ENCODE results near the gene RCVRN.

RCVRN gene

DNA sequence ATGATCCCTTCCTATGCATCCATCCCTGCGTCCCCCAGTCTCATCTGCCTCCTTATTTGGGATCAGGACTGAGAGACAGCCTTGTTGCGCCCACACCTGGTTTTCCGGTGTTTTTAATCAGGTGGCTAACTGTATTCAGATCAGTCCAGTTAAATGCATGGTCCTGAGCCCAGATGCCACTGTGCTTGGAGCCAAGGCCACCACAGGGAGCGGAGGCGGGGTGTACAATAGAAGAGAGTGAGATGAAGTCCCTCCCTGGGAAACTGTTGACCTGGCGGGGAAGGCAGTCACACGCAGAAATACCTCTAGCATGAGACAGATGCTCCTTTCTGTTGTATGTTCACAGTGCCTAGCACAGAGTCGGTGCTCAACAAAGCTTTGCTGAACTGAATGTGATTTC, 6.3 kb downstream of the RCVRN start:
- no peak for DNase-seq (ENCODE audit: low spot score)
- FAIRE-seq: no peak

DNA sequence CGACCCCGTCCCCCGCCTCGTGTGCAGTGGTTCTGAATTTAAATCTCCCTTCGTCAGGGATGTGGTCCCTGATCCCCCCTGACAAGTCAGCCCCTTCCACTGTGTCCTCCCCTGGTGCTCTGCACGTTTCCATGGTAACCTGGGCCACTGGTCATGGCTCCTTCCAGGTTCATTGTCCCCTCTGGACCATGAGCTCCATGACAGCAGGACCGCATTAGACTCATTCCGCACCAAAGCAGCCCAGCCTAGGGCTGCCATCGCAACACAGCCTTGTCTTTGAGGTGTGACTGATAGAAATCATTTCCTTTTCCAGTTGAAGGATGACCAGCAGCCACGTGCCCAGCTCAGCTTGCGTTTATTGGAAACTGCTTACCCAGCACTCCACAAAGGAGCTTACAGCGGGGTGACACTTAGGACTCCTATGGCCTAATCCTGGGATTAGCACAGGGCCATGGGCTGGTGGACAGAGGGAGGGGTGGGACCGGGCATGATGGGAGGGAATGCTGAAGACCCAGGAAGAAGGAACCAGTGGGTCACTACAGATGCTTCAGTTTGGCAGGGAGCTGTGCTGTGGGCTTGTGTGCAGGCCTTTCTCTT, 7.6 kb downstream of the RCVRN start:
- DNase-seq (ENCODE audit: low spot score): no peak
- FAIRE-seq: no peak

- FAIRE-seq (no peak), DNase-seq (ENCODE audit: low spot score) (no peak)
Observed at GRCh38 chr17:9895923-9896322, 9.1 kb downstream of the RCVRN start.

DNA sequence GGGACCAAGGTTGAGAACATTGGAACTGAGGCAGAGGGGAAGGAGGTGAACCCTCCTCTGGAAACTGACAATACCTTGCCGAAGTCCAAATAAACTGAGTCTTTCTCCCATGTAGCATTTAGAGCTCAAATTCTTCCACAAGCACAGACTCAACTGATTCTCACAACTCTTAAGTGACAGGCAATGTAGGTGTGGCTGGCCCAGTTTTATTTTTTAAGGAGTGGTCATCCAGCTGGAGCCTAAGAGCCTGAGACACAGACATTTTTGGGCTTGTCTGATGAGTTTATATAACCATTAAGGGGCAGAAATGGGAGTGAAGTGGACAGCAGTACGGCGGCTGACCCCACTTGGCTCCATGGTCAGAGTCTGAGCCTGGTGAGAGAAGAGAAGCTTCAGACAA, 10.8 kb downstream of the RCVRN start:
- DNase-seq (ENCODE audit: low spot score) (no peak), FAIRE-seq (no peak)

DNA sequence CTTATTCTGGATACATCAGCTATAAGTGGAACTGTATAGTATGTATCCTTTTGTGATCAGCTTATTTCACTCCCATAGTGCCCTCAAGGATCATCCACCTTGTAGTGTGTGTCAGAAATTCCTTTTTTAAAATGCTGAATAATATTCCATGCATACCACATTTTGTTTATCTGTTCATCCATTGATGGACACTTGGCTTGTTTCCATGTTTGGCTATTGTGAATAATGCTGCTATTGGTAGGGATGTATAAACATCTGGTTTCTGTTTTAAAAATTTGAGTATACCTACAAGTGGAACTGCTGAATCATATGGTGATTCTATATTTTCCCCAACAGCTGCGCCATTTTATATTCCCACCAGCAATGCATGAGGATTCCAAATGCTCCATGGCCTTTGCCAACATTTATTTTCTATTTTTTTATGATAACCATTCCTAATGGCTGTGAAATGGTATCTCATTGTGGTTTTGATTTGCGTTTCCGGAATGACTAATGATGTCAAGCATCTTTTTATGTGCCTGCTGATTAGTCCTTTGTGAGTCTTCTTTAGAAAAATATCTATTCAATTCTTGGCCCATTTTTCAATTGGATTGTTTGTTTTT, 11.6 kb downstream of the RCVRN start:
- FAIRE-seq (no peak), DNase-seq (ENCODE audit: low spot score) (no peak)

GRCh38 chr17:9890124-9890523, 14.9 kb downstream of the RCVRN start:
- DNase-seq (ENCODE audit: low spot score) (no peak), FAIRE-seq (no peak)

DNA sequence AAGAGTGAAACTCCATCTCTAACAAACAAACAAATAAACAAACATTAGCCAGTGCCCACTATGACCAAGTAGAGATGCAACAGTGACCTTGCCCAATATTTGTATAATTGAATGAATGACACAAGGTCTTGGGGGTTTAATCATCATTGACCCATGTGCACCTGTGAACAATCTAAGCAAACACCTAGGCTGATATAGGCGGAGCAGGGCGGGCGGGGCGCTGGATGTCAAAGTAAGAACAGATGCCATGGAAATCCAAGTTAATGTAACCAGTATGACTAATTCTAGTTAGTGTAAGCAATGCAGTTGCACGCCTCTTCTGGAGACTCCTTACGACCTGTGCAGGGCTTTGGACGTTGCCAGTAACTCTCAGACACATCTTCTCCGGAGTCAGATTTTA, 17.6 kb downstream of the RCVRN start:
- FAIRE-seq: no peak
- no peak for DNase-seq (ENCODE audit: low spot score)

- DNase-seq (ENCODE audit: low spot score) (no peak), FAIRE-seq (no peak)
Observed at GRCh38 chr17:9886141-9886930, 18.7 kb downstream of the RCVRN start.

- DNase-seq (ENCODE audit: low spot score) (no peak), FAIRE-seq (no peak)
Observed at GRCh38 chr17:9883451-9883850, 21.6 kb downstream of the RCVRN start.

- DNase-seq (ENCODE audit: low spot score): peak; percentile 80
- FAIRE-seq: peak; percentile 93
Observed at GRCh38 chr17:9880582-9880999, 24.5 kb downstream of the RCVRN start.

GRCh38 chr17:9878786-9879525, 26.1 kb downstream of the RCVRN start:
- peak; percentile 75 for FAIRE-seq
- peak; percentile 13 for DNase-seq (ENCODE audit: low spot score)

DNA sequence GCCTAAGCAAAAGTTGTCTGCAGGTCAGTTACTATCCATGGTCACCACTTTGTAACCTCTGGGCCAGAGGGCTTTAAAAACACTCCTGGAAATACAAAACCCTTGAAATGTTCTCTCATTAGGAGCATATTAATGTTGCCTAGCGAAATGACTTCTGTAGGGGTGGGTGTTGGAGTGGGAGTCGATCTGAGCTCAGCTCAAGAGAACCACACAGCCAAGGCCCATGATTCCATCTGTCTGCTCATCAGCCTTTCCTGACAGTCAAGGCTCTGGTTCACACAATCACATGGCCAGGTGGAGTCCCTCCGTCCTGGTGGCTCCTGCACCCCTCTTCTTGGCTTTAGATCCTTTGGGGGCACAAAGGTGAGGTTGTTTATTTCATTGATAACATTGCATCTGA, 26.7 kb downstream of the RCVRN start:
- no peak for FAIRE-seq
- DNase-seq (ENCODE audit: low spot score): no peak

DNA sequence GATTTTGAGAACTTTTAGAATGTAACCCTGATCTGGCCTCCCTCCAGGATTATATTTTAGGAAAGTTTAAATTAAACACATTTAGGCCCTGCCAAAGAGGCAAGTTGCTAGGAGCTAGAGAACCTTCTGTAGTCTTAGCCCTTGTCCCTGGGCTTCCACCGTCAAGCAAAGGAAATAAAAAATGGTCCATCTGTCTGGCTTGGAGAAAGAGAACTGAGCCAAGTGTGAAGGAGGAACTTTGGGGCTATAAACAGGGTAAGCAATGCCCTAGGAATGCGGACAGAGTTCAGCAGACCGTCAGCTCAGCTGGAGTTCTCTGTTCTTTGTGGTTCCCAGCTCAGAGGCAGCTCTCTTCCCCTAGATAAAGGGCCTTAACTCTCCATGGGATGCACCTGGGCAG, 29.6 kb downstream of the RCVRN start:
- FAIRE-seq (peak; percentile 91), DNase-seq (ENCODE audit: low spot score) (peak; percentile 73)

DNA sequence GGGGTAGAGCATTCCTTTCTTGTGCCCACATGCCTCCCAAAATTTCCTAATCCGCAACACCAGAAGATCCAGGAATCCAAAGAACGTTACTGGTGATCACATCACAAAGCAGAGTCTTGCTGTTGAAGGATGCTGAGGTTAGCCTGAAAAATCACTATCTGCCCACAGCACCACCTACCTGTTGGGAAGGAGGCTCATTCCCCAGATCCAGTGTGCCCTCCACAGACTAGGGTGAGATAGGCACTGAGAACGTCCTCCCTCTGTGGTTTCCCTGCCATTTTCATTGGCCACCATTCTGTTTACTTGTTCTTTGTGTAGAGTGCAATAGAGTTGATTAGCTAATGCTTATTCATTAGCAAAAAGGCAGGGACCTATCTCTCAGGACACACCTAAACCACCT, 30.3 kb downstream of the RCVRN start:
- DNase-seq (ENCODE audit: low spot score) (no peak), FAIRE-seq (no peak)

DNA sequence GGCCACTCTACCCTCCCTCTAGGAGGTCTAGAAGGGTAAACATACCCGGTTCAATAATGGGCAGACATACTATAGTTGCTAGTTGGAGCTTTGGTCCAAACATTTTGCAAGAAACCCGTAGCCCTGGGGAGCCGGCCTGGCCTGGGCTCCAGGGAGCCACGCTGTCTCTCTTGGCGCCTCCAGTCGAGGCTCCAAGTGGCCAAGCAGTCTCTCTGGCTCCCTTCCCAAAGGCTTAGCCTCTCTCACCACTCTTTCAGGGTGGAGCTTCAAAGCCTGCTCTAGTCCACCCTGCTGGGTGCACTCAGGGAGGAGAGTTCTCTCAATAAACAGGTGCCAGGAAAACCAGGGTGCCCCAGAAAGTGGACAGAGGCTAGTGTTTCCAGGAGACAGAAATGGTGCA, 32.2 kb downstream of the RCVRN start:
- DNase-seq (ENCODE audit: low spot score) (no peak), FAIRE-seq (no peak)

DNA sequence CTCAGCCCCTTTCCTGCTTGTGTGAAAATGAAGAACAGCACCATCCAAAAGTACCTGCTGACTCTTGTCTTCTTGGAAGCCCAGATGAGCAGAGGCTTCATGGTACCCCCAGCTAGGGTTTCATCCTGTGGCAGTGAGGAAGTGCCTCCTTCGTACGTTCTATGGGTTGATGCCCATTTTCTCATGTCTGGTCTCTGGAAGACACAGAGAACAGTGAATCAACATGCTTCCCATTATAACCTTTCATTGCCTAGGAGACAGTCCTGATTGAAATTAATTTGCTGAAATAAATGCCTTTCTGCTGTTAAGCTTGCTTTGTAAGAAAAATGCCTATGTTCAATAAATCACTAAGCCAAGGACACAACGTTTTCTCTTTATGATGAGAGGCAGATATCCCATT, 36.5 kb downstream of the RCVRN start:
- DNase-seq (ENCODE audit: low spot score): no peak
- no peak for FAIRE-seq

DNA sequence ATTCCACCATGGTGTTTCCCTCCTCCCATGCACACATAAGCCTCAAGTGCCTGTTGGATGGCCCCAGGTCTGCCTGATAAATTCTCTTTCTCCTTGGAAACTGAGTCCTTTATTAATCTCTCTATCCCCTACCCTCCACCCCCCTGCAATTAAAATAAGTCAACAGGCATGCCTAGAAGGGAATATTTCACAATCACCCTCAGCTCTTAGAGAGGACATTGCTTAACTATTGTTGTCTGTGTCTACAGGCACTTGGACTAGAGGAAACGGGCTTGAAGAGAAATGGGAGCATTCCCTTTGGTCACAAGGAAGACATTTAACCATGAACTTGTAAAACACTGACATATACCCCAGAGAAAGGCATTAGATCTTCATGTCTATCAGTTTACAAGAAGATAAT, 39.5 kb downstream of the RCVRN start:
- no peak for FAIRE-seq
- DNase-seq (ENCODE audit: low spot score): no peak

DNA sequence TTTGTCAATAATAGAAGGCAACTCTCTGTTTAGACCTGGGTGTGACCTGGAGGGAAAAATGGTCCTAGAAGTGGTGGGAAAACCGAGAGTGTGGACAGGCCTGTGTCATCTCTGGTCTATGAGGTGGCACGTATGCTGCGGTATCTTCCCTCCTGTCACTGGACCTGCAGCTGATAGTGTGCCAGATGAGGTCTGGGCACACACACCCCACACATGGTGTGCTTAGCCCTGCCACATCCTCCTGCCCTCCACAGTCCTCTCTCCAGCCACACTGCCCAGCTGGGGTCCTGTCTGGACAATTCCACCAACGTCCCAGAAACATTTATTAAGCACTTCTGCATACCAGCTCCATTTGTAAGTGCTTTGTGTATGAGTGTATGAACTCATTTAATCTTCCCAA, 42.1 kb downstream of the RCVRN start:
- FAIRE-seq: no peak
- DNase-seq (ENCODE audit: low spot score): no peak

DNA sequence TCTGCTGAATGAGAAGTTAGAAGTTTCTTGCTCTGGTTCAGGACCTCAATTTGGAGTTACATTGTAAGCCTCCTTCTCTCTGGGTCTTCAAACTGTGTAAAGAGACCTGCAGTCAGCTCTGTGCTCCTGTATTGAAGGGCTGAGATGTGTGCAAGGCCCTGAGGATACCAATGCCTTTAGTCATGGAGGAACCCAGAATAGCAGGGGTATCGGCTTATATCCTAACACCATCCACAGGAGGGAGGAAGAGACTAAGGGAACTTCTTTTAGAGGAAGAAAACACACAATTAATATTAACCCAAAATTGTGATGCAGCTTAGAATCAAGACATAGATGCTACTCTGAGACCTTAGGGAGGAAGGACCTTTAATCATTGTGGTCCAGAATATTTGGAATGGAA, 42.9 kb downstream of the RCVRN start:
- no peak for DNase-seq (ENCODE audit: low spot score)
- no peak for FAIRE-seq

DNA sequence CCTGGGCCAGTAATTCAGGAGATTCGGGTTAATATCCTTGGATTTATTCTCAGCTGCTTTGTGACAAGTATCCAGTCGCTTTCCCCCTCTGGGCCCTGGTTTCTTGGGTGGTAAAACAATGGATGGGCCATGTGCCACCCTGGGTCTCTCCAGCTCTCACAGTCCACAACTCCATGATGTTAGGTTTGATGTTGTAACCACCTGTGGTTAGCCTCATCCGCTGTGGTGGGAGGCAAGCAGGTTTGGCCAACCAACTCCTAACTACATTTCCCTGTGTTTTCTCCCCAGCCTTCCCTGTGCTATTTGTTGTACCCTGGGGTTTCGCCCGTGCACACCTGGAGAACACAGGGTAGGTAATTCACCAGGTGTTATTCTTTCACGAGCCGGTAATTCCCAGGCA, 44.2 kb downstream of the RCVRN start:
- FAIRE-seq (no peak), DNase-seq (ENCODE audit: low spot score) (no peak)

- DNase-seq (ENCODE audit: low spot score): no peak
- no peak for FAIRE-seq
Observed at GRCh38 chr17:9859781-9860180, 45.3 kb downstream of the RCVRN start.

DNA sequence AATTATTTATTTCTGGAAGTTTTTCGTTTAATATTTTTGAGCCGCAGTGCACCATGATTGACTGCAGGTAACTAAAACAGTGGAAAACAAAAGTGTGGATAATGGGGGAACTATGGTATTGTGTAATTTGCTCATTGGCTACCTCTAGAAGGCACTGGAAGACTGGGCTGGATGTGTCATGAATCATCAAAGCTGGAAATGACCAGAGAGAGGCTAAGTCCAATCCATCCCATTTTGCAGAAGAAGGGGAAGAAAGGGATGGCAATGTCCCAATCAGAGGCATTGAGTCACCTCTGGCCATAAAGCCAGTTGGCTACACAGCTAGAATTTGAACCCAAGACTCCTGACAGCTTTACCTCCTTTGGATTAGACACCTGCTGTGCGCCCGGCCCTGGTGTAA, 50.0 kb downstream of the RCVRN start:
- DNase-seq (ENCODE audit: low spot score) (no peak), FAIRE-seq (no peak)
